DMS53 treated with DMSO at 0.1 percent for 48 hours (cell line): ENCODE measurements around the gene FOXP4.
A peak's percentile ranks its signal among the peaks of the same experiment; 100 is the strongest.

Experiments used
- DNase-seq: peaks from one replicate; lab custom pipeline; 2025; ENCODE audit not compliant: unreplicated experiment; lab: John Stamatoyannopoulos, UW

Gene FOXP4

DNA sequence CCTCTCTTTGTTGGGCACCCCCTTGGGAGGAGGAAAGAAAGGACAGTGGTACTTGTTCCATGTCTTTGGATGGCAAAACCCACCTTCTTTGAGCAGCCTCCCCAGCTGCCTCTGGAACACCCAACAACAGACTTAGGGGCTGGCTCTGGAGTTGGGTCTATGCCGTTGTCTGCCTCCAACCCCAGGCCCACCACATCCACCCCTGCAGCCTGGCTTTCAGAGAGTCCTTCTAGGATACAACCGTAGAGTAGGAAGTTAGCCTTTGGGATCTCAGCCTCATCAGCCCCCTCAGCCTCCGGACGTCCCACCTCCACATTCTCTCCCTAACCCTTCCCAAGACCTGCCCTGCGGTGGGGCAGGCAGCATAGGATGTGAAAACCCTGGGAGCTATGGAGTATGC lies 36.4 kb downstream of the FOXP4 start:
- DNase-seq: no peak

DNA sequence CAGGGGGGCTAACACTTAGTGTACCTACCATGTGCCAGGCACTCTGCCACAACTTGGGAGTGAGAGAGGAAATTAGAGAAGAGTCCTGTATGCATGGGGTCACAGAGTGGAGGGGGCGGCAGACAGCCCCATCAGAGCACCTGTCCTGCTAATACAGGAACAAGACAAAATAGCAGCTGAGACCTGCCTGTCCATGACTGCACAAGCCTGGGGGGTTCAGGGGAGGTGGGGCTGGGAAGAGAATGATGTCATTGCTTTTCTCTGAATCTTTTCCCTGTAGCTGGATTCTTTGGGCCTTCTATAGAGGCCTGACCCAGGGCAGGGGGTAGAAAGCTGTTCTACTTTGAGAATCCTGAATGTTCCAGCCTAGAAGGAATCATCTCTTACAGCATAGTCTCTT lies 37.4 kb downstream of the FOXP4 start:
- DNase-seq: no peak

DNA sequence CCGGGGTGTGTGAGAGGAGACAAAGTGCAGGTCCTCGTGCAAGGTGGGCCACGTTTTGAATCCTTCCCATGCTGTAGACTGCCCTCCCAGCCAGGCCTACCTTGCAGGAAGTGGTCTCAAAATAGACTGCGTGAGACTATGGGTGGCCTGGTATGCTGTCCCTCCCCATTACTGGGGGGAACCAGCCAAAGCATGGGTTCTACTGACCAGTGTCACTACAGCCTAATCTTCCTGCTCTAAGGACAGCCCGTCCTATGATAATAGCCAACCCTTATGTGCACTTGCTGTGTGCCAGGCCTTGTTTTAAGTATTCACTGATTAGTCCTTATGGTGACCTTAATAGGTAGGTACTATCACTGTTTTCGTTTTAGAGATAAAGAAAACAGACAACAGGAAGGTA lies 38.0 kb downstream of the FOXP4 start:
- no peak for DNase-seq

DNA sequence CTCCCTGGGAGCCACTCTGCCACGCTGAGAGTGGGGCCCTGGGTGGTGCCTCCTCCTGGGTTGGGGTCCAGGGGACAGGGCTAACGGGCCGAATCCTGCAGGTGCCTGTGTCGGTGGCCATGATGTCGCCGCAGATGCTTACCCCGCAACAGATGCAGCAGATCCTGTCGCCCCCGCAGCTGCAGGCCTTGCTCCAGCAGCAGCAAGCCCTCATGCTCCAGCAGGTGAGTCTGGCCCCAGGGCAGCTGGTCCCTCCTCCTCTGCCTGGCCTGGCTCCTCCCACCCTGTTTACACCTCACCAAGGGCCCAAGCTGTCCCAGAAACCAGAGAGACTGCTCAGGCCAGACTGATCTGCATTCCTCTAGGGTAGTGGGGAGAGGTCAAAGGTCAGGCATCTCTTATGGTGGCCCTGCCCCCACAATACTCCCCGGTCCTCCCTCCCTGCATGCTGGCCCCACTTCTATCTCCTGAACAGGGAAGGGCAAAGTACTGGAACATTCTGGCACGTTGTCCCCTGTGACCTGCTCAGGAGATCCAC lies 38.6 kb downstream of the FOXP4 start:
- DNase-seq: peak; percentile 13

DNA sequence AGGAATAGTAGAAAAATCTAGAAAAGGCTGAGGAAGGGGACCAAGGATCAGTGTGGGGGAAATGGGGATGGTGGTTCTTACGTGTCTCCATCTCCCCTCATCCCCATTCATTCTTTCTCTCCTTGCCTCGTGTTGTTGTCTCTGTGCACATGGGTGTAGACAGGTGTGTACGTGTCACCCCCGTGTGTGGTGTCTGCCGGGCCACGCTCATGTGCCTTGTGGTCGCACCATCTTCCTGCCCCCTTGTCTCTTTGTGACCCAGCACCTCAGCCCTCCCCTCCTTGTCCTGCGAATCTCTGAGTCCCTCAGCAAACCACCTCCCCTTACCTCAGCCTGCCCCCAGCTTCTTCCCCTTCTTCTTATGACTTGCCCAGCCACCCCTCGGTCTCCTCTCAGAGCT lies 39.4 kb downstream of the FOXP4 start:
- DNase-seq: no peak

DNA sequence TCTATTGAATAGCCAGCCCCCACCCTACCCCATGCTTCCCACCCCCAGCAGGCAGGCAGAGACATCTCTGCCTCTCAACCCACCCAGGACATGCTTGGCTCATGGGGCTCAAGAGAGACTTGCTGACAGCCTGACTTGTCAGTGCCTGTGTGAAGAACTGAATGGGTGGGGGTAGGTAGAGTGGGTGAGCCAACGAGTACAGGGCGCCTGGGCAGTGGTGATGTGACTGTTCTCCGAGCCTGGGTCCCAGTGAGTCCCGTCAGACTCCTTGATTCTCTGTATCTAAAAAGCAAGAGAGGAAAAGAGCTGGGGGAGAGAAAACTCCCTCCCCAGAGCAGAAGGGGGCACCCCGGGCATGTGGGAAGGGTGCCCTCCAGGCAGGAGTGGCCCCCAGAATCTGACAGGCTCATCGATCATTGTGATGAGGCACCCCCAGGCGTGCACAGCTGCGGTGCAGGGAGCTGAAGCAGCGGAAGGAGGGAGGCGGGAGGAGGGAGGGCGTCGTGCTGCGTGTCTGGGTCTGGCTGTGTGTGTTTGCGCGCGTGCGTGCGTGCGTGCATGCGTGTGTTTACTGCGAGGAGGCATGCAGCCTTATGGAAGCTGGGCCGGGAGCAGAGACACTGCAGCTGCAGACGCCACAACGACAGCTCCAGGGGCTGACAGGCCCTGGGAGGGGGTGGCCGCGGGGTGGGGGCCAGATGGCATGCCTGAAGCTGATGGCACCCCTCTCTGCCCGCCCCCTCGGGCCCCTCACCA lies 40.2 kb downstream of the FOXP4 start:
- DNase-seq: no peak

DNA sequence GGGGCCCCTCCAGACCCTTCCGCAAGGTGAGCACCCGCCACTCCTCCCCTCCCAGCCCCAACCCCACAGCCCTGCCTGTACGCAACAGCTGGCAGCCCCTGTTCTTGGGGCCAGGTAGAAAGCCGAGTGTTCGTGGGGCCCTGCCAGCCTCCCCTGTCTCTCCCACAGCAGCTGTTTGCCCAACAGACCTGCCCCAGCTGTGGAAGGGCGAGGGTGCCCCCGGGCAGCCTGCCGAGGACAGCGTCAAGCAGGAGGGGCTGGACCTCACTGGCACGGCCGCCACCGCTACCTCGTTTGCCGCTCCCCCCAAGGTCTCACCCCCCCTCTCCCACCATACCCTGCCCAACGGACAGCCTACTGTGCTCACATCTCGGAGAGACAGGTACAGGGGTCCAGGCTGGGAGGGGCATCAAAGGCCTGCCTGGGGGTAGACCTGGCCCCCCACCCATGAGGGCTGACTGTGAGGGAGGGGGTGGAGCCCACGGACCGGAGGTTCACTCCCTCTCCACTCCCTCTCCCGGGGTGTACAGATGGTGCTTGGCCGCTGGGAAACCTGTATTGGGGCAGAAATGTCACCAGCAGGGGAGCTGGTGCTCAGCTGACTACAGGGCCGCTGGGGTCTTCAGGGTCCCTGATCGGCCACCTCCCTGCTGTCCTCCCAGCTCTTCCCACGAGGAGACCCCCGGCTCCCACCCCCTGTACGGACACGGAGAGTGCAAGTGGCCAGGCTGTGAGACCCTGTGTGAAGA lies 41.1 kb downstream of the FOXP4 start:
- no peak for DNase-seq

DNA sequence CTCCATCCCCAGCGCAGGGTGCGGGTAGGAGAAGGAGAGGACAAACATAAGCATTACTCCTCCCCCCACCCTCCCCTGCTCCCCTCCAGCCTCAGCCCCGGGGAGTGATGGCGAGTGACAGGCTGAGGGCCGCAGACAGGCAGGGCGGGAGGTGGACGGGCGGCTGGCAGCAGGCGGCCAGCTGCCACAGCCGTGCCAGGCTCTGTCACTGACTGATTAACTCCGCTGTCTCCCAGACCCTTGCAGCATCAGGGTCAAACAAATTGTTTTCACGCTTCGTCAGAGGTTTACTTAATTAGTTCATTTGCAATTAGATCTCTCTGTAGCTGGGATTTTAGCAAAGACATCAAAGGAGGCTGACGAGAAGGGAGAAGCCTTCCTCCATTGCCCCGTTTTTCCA lies 41.9 kb downstream of the FOXP4 start:
- no peak for DNase-seq

DNA sequence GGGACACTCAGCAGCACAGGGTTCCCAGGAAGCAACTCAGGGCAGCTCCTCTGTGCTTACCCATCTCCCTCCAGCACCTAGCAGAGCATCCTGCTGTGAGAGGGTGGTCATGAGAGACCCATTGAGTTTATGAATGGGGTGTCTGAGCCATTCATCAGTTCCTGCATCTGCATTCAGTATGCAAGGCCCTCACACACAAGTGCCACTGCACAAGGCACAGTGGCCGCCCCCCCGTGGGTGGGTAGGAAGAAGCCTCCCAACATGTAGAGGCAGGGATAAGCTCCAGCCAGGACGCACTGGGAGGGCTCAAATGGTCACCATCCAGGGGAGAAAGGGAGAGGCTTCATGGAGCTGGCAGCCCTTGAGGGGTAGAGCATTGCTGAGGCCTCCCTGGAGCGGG lies 43.0 kb downstream of the FOXP4 start:
- DNase-seq: no peak

DNA sequence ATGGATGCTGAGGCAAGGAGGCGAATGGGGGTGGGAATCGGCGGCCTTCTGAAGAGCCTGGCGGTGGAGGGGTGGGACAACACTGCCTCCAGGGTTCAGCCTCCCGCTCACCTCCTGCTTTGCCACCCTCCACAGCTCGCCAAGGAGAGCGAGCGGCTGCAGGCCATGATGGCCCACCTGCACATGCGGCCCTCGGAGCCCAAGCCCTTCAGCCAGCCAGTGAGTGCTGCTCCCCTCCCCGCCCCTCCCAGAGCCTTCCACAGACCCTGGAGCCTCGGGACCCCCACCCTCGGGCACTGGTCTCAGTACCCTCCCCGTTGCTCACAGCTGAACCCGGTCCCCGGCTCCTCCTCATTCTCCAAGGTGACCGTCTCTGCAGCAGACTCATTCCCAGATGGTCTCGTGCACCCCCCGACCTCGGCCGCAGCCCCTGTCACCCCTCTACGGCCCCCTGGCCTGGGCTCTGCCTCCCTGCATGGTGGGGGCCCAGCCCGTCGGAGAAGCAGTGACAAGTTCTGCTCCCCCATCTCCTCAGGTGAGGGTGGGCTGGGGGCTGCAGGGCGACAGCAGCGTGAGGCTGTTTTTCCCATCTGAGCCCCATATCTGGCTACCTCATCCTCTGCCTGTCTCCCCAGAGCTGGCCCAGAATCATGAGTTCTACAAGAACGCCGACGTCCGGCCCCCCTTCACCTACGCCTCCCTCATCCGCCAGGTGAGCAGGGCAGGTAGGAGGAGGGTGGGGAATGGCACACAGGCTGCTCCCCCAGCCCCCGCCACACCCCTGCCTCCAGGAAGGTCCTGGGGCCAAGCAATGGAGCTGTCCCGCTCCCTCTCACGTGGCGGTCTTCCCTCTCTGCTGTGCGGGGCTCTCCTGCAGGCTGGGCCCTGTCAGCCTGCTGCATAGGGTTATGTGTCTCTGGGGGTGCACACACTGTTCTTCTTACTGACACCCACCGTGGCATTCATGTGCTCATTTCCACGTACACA lies 43.7 kb downstream of the FOXP4 start:
- DNase-seq: no peak

DNA sequence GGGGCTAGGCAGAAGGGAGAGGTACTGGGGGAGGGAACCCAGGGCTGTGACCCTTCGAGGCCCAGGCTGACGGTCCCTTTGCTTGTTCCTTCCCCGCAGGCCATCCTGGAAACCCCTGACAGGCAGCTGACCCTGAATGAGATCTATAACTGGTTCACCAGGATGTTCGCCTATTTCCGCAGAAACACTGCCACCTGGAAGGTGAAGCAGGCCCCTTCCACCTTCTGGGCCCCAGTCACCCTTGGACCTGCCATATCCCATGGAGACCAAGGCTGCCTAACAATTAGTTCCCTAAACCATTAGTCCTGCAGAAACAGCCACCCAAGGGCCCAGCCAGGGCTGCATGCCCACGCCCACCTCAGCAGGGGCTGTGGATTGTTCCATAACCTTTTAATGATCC lies 44.9 kb downstream of the FOXP4 start:
- no peak for DNase-seq

DNA sequence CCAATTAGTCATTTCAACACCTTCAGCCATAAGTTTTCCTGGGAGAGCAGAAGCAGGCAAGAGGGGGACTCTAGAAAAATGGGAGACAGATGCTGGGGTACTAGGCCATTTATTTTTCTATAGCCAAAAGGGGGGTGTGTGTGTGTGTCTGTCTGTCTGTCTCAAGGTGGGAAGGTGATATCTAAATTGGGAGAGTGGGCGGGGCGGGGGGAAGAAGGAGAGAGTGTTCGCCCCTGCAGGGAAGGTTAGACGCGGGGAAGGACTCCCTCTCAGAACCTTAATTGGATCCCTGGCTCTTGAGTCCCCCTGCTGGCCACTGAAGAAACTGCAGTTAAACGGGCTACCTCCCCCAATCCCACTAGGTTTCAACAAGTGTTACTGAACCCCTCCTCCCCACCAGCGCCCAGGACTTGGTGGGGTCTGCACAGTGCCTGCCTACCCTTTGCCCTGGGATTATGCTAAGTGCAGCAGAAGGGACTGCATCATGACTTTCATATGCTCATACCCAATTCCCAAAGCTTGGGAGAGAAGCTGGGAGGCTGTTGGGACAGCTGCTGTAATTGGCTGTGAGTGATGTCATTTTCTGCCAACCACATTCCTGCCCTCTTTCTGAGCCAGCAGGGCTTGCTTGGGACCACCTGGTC lies 45.8 kb downstream of the FOXP4 start:
- DNase-seq: peak; percentile 50

DNA sequence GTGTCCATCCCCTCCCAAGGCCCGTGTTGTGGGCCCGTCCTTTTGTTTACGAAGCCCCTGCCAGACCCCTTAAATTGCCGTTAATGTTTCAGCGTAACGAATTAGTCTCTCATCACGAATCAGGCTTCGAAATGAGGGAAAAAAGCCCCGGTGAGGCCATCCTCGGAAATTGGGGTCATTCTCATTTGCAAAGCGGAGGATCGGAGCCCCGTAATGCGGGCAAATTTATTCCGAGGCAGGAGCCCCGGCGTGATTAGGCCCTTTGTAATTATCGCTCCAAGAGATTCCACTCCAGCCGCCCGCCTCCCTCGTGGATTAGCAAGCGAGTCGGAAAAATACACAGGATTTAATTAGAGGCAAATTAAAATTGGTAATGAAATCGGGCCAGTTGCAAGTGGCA lies 47.2 kb downstream of the FOXP4 start:
- DNase-seq: no peak

DNA sequence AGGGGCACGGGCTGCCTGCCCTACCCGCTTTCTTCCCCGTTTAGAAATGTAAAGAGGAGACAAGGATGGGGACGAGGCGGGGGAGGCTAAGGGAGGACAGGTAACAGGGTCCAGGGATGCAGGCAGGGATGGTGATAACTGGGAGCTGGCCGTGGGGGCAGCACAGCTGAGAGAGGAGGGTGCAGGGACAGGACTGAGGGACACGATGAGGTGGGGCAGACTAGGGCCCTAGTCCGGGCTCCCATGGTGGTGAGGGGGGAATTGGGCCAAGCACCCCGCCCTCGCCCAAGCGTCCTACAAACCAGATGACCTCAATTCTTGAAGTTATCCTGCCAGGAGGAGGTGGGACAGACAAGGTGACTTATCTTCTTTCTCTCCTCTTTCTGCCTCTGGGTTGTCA lies 47.7 kb downstream of the FOXP4 start:
- no peak for DNase-seq

DNA sequence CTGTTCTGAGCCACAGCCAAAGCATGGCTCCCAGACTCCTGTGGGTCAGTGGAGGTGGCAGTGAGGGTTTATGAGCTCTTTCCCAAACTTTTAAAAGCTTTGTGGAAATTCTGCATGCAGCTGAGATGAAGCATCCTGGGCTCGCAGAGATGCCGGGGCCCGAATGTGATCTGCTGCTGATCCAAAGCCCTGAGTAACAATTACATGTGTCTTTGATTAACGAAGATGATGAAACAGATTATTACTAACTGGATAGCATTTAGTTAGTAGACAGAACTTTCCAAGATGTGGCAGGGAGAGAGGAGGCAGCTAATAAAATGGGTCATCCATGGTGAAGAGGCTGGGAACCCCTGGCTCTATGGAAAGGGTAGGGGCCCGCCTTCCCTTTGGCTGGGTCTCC lies 48.1 kb downstream of the FOXP4 start:
- no peak for DNase-seq

DNA sequence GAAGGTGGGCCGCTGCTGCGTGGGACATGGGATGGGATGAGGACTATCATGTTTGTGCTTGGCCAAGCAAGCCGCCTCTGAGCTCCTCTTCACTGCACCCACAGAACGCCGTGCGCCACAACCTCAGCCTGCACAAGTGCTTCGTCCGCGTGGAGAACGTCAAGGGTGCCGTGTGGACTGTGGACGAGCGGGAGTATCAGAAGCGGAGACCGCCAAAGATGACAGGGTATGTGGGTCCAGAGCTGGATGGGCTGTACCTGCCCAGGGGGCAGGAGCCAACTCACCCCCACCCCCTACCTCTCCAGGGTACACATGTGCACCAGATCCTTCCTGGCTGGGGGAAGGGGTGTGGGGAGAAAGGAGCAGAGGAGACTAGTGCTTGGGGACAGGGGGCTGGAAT lies 48.6 kb downstream of the FOXP4 start:
- DNase-seq: no peak

DNA sequence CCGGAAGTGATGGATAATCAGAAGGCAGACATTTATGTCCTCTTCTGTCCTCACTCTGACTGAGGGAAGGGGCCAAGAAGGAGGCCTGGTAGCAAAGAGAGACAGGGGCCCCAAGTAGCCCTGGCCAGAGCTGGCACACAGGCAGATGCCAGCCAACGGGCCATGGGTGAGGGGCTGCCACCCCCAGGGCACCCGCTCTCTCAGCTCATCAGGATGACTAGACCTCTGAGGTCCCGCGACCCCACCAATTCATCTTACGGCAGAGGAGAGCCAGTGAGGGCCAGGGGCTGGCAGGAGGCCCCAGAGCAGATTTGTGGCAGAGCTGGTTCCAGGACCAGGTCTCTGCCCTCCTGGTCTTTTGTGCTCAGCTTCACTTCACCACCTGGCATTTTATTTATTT lies 49.0 kb downstream of the FOXP4 start:
- no peak for DNase-seq

DNA sequence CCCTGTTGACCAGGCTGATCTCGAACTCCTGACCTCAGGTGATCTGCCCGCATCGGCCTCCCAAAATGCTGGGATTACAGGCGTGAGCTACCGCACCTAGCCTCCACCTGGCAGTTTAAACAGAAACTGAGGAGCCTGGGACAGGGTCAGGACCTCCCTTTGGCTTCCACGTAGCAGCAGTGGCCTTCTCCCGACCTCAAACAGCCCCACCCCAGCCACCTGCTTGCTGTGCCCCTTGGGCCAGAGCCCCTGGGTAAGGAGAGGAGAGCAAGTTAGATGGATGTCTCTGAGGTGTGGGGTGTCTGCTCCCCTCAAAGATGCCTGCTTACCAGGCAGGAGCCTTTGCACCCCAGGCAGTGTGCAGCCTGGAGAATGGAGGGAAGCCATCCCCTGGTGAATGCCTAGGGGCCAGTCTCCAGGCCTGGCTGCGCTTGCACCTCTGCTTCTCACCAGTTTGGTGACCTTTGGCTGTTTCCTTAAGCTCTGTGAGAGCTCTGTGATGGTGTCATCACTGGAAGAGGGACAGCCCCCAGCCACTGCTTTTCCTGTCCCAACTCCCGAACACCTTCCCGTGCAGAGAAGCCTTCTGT lies 50.0 kb downstream of the FOXP4 start:
- DNase-seq: no peak

DNA sequence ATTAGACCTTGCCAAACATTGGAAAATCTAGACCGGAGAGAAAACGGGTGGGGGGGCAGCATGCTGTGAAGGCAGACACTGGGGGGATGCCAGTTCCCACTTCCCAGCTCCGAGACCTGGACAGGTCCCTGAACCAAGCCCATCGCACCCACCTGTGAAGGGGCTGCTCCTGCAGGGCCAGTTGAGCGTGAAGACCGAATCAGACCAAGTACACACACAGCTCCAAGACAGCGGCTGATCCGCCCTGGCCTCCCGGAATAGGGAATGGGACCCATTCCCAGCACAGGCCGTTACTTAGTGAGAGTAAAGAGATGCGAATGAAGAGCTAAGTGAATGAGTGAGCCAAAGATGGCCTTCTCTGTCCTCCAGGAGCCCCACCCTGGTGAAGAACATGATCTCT lies 50.6 kb downstream of the FOXP4 start:
- no peak for DNase-seq

DNA sequence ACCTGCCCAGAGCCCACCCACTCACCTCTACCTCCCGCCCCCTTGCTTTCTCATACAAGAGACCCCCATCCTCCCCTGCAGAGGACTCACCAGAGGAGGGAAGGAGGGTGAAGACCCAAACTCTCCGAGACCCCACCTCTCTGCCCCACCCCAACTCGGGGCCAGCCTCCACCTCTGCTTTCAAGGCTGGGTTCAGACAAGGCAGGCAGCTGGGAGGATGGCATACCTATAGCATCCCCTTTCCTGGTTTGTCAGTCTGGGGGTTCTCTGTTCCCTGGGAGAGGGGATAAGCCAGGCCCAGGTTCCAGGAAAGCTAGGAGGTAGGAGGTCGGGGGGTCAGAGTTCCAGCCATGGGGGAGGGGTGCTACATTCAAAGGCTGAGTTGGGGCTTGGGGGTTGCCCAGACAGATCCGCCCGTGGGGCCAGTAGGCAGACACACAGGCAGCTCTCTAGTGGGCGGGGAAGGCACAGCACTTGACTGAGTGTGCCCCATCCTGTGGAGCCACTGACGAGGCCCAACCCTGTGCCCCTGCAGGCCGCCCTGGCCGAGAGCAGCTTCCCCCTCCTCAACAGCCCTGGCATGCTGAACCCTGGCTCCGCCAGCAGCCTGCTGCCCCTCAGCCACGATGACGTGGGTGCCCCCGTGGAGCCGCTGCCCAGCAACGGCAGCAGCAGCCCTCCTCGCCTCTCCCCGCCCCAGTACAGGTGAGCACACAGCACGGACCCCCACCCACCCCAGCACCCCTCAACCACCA lies 51.2 kb downstream of the FOXP4 start:
- no peak for DNase-seq
